Esophagus muscularis mucosa (tissue), 4 donors: ENCODE measurements around the gene IL2RA. TPM values are rescaled to one million over a fixed set of nuclear protein-coding genes. Genes with fewer than 3 reads are reported as not detected.

Source experiments
- DNase-seq: peaks from one replicate; pipeline ENCODE4 v3.0.0-alpha.2; 2017; ENCODE audit errors: extremely low spot score
- H3K27ac ChIP-seq, 4 donors: fragments of 200-600 bp; sonication (generic); replicated peaks in 1 of 4; 1 replicate in 3 of 4; 2 replicates in 1 of 4; pipeline ENCODE4 v1.5.1; 2016 to 2019; ENCODE audit warnings: mild to moderate bottlenecking in 1 of 4
- H3K27me3 ChIP-seq, 4 donors: fragments of 200-600 bp; sonication (generic); one replicate each; pipeline versions ENCODE4 v1.5.1 to v1.6.0; 2016 to 2019
- H3K36me3 ChIP-seq, 4 donors: fragments of 200-600 bp; sonication (generic); one replicate each; pipeline ENCODE4 v1.5.1; 2016 to 2019
- H3K4me1 ChIP-seq, 4 donors: fragments of 200-600 bp; sonication (generic); one replicate each; pipeline ENCODE4 v1.5.1; 2016 to 2019
- H3K4me3 ChIP-seq, 4 donors: fragments of 200-600 bp; sonication (generic); 1 replicate in 2 of 4; 2 replicates in 2 of 4; pipeline ENCODE4 v1.5.1; 2016 to 2019; ENCODE audit warnings: mild to moderate bottlenecking in 4 of 4, moderate library complexity in 1 of 4
- H3K9me3 ChIP-seq, 4 donors: fragments of 200-600 bp; sonication (generic); 1 replicate in 3 of 4; 2 replicates in 1 of 4; pipeline ENCODE4 v1.5.1; 2016 to 2019
- EP300 ChIP-seq: sonication (generic); formaldehyde crosslinking; IDR thresholded peaks from one replicate; pipeline ENCODE4 v1.6.1; 2017; ENCODE audit warnings: antibody characterized with exemption
- POLR2A ChIP-seq: fragments of 450-650 bp; IDR thresholded peaks from one replicate; pipeline ENCODE4 v1.6.1; 2017; ENCODE audit warnings: antibody characterized with exemption, moderate library complexity, mild to moderate bottlenecking, low read depth
- POLR2AphosphoS5 ChIP-seq, 2 donors: sonication (generic); formaldehyde crosslinking; IDR thresholded peaks; one replicate each; pipeline ENCODE4 v1.6.1; 2017; ENCODE audit warnings: antibody characterized with exemption in 2 of 2
- WGBS: methylation state at CpG from one replicate; pipeline ENCODE4 v1.1.5; 2018; 5-methylcytosine and 5-hydroxymethylcytosine counted together
- intact Hi-C: fragments of 100-400 bp; cut with DNase I; formaldehyde crosslinking; loops from one replicate; pipeline ENCODE4 v1.15.1; 2023
- total RNA-seq, 4 donors: library from RNA; depleted of rRNA; stranded (reverse); fragments of >200 nt; gene quantifications; one replicate each; pipeline versions ENCODE4 v1.1.0 to v1.2.1, GENCODE V29; 2016
- TF ChIP-seq, protein P1 (sequence below), 3 experiments: fragments of 200-600 bp in 2 of 3; fragments of 450-650 bp in 1 of 3; sonication (generic) in 2 of 3; IDR thresholded peaks; one replicate each; pipeline ENCODE4 v1.5.1; 2017 to 2019; ENCODE audit warnings: antibody characterized with exemption in 3 of 3, mild to moderate bottlenecking in 2 of 3, moderate library complexity in 1 of 3

IL2RA gene
- total RNA-seq, 4 donors from 2014 or later, result 0.39 to 17.4 (median 1.1) TPM

DNA sequence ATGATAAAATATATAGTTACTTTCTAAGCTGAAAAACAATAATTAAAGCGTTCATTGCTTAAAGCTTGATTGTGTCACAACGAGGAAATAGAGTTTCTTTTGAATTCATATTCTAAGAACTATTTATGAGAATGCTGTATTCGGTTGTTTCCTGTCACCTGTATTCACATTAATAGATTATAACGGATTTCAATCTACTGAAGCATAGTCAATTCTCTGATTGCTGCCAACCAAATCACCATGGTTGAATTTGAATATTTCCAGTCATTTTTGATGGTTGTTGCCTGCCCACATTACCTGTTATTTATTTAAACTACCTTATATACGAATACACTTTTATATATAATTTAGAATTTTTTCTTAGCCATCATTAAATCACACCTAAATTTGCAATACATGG lies 22.0 kb downstream of the IL2RA start:
- WGBS, result 88% methylated on average over 5 of the region's 5 CpGs
- Histone ChIP-seq H3K4me1 (no peaks in the 10 kb centered on the region), H3K27ac (no peak overlapping the region), H3K4me3 (no peak overlapping the region), H3K9me3 (no peaks in the 10 kb centered on the region), H3K27me3 (no peaks in the 10 kb centered on the region), H3K36me3 (no peaks in the 10 kb centered on the region)
- DNase-seq, result no peak
- TF ChIP-seq POLR2AphosphoS5 (IDR thresholded peaks at IDR 0.05) (no peak), EP300 (no peak), POLR2A (no peak)
- TF ChIP-seq, protein P1, sequence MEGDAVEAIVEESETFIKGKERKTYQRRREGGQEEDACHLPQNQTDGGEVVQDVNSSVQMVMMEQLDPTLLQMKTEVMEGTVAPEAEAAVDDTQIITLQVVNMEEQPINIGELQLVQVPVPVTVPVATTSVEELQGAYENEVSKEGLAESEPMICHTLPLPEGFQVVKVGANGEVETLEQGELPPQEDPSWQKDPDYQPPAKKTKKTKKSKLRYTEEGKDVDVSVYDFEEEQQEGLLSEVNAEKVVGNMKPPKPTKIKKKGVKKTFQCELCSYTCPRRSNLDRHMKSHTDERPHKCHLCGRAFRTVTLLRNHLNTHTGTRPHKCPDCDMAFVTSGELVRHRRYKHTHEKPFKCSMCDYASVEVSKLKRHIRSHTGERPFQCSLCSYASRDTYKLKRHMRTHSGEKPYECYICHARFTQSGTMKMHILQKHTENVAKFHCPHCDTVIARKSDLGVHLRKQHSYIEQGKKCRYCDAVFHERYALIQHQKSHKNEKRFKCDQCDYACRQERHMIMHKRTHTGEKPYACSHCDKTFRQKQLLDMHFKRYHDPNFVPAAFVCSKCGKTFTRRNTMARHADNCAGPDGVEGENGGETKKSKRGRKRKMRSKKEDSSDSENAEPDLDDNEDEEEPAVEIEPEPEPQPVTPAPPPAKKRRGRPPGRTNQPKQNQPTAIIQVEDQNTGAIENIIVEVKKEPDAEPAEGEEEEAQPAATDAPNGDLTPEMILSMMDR (IDR thresholded peaks at IDR 0.05), result no peak
- intact Hi-C loops, result no loop called here

DNA sequence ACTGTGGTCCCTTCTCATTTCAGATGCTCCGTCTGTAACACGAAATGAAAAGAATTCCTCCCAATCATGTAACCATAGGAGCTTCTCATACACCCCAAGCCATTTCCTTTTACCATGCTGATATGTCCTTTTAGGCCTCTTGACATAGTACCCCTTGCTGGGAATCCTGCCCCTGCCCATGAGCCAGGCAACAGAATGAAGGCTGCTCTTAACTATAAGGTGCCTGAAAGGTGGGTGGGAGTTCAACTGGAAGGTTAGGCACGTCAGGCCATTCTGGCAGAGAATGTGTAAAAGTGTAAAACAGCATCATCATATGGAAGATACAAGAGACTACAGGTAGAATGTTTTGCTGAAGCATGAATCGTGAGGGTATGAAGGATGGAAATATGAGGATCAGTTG lies 22.5 kb downstream of the IL2RA start:
- Histone ChIP-seq H3K4me1 (no peaks in the 10 kb centered on the region), H3K27me3 (no peaks in the 10 kb centered on the region), H3K9me3 (no peaks in the 10 kb centered on the region), H3K36me3 (no peaks in the 10 kb centered on the region), H3K4me3 (no peak overlapping the region), H3K27ac (no peak overlapping the region)
- no peak for TF ChIP-seq EP300
- no peak for TF ChIP-seq POLR2AphosphoS5 (IDR thresholded peaks at IDR 0.05)
- TF ChIP-seq, protein P1 (IDR thresholded peaks at IDR 0.05), result no peak
- no peak for TF ChIP-seq POLR2A
- intact Hi-C loops, result no loop called here
- 88% methylated on average over 4 of the region's 4 CpGs for WGBS
- DNase-seq, result peak; percentile 55

DNA sequence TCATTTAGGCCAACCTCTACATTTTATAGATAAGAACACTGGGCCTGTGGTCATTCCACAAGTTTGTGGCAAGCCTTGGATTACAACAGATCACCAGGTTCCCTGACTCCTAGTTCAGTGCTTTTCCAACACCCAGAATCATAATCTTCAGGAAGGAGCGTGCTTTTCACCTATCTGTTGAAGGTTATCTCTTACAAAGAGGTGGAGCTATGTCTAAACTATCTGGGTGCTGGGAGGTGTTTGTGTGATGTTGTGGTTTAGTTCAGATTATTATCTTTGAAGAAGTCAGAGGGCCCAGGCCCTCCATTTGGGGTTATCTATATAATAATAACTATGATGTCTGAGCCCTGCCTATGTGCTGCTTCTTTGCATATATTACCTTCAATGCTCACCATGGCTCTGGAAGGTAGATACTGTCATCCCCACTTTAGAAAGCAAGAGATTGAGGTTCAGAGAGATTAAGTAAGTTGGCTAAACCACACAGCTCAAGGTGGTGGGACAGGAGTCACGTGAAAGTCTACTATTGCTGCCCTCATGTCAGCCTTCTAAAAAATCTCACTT lies 24.0 kb downstream of the IL2RA start:
- intact Hi-C loops, result no loop called here
- Histone ChIP-seq H3K36me3 (no peaks in the 10 kb centered on the region), H3K27ac (no peak overlapping the region), H3K27me3 (no peaks in the 10 kb centered on the region), H3K4me3 (no peak overlapping the region), H3K9me3 (no peaks in the 10 kb centered on the region), H3K4me1 (peaks cover 0 to 11% (median 7%) of the 10 kb centered on the region in 4 donors)
- TF ChIP-seq EP300, result no peak
- DNase-seq, result peak; percentile 64
- WGBS, result 71% methylated on average over 2 of the region's 2 CpGs

DNA sequence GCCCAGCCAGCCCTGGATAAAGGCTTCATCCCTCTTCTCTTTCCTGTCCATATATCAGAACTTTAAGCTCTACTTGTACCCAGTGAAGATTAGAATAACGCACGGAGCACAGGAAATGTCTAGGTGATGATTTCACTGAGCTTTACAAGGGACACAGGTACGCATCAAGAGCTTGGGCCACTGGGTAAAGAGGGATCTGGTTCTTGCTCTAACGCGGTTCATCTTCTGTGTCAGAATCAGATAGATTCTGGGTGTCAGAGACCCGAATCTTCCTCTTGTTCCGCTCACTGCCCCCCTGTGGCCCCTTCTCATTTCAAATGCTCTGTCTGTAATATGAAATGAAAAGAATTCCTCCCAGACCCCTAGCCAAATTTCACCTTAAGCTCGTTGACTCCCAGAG lies 24.7 kb downstream of the IL2RA start:
- DNase-seq, result peak; percentile 24
- TF ChIP-seq POLR2AphosphoS5 (IDR thresholded peaks at IDR 0.05), result no peak
- no peak for TF ChIP-seq POLR2A
- no peaks in the 10 kb centered on the region for H3K9me3 ChIP-seq
- no peak overlapping the region for H3K27ac ChIP-seq
- H3K4me3 ChIP-seq, result no peak overlapping the region
- H3K27me3 ChIP-seq, result no peaks in the 10 kb centered on the region
- intact Hi-C loops, result no loop called here
- H3K4me1 ChIP-seq, result peaks cover 0 to 11% (median 7%) of the 10 kb centered on the region in 4 donors
- 89% methylated on average over 8 of the region's 8 CpGs for WGBS
- no peaks in the 10 kb centered on the region for H3K36me3 ChIP-seq

DNA sequence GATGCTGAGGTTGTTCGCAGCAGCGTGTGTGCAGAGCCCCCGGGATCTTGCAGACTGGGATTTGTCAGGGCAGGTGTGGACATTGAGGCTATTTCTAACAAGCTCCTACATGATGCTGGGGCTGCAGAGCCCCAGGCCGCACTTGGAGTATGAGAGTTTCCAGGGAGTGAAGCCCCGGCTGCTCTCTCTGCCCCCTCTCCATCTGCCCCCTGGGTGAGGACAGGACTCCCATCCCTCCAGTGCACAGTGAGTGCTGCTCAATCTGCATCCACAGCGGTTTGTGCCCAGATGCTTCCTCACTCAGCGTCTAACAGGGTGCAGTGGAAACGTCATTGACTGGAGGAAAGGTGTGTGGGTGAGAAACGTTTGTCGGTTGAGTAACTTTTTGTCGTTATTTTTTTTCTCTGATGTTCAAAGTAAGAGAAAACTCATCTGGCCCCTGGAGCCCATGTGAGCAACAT lies 25.3 kb downstream of the IL2RA start:
- no peak overlapping the region for H3K27ac ChIP-seq
- intact Hi-C loops, result no loop called here
- TF ChIP-seq POLR2AphosphoS5 (IDR thresholded peaks at IDR 0.05), result no peak
- TF ChIP-seq POLR2A, result no peak
- no peak for TF ChIP-seq EP300
- TF ChIP-seq, protein P1 (IDR thresholded peaks at IDR 0.05), result no peak
- H3K36me3 ChIP-seq, result no peaks in the 10 kb centered on the region
- peaks cover 0 to 11% (median 7%) of the 10 kb centered on the region in 4 donors for H3K4me1 ChIP-seq
- WGBS, result 72% methylated on average over 9 of the region's 11 CpGs
- no peaks in the 10 kb centered on the region for H3K27me3 ChIP-seq
- H3K9me3 ChIP-seq, result no peaks in the 10 kb centered on the region
- no peak overlapping the region for H3K4me3 ChIP-seq
- DNase-seq, result peak; percentile 83
